Erythroblast (primary cell): Measurements from ENCODE around the gene KIAA0825.

Experiments used
- GATA1 ChIP-seq: IDR thresholded peaks from 2 replicates; pipeline ENCODE4 v1.6.1; 2011; ENCODE audit warnings: low read depth, mild to moderate bottlenecking, control low read depth, low read length, moderate library complexity
- POLR2A ChIP-seq: IDR thresholded peaks from 2 replicates; pipeline ENCODE4 v1.6.1; 2011; ENCODE audit warnings: mild to moderate bottlenecking, low read length

DNA sequence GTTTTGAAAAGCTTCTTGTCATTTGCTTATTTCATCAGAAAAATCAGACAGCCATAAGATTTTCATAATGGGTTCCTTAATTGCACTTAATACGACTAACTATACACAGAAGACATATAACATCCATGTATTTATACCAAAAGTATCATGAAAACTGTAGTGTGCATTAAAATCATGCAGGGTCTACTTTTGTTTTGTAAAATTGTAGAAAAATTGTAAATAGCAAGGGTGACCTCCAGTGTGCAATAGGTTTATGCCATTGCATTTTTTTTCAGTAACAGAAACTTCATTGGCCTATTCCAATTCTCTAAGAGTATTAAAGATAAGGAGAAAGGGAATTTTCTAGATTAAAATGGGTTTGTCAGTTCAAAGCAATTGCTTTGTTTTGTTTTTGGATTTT is 307.6 kb downstream of the KIAA0825 start:
- no peak for TF ChIP-seq POLR2A
- TF ChIP-seq GATA1: no peak
